Body of pancreas (tissue), 4 donors: ENCODE data around the gene ZNF248. TPM values are rescaled to one million over a fixed set of nuclear protein-coding genes. Genes with fewer than 3 reads are reported as not detected.

Experiments used
- ATAC-seq: fragments of 150-250 bp; one replicate; pipeline ENCODE4 v1.9.1; 2016
- DNase-seq, 4 donors: peaks; one replicate each; pipeline ENCODE4 v3.0.0-alpha.2; 2019
- H3K27ac ChIP-seq, 4 donors: fragments of 200-600 bp; sonication (generic); 1 replicate in 3 of 4; 2 replicates in 1 of 4; pipeline versions ENCODE4 v1.5.1 to v1.6.1; 2016 to 2019; ENCODE audit warnings: mild to moderate bottlenecking in 1 of 4, mixed read lengths in 1 of 4, moderate library complexity in 1 of 4
- H3K27me3 ChIP-seq, 2 donors: fragments of 200-600 bp; sonication (generic); one replicate each; pipeline ENCODE4 v1.6.0; 2016; ENCODE audit warnings: mild to moderate bottlenecking in 1 of 2
- H3K36me3 ChIP-seq, 2 donors: fragments of 200-600 bp; sonication (generic); replicated peaks in 1 of 2; 2 replicates each; pipeline ENCODE4 v1.5.1; 2016; ENCODE audit warnings: low read depth in 2 of 2; ENCODE audit not compliant: insufficient read depth in 1 of 2
- H3K4me1 ChIP-seq: fragments of 200-600 bp; sonication (generic); one replicate; pipeline ENCODE4 v1.6.0; 2016
- H3K4me3 ChIP-seq, 2 donors: fragments of 200-600 bp; sonication (generic); 1 replicate in 1 of 2; 2 replicates in 1 of 2; pipeline ENCODE4 v1.5.1; 2016 to 2019
- H3K9me3 ChIP-seq, 3 donors: fragments of 200-600 bp; sonication (generic); 1 replicate in 2 of 3; 2 replicates in 1 of 3; pipeline ENCODE4 v1.5.1; 2016
- POLR2A ChIP-seq, 3 donors: fragments of 450-650 bp; IDR thresholded peaks; one replicate each; pipeline ENCODE4 v1.6.1; 2016; ENCODE audit warnings: antibody characterized with exemption in 3 of 3, mild to moderate bottlenecking in 2 of 3
- WGBS, 2 donors: methylation state at CpG; one replicate each; pipeline ENCODE4 v1.1.5; 2017; 5-methylcytosine and 5-hydroxymethylcytosine counted together
- intact Hi-C: fragments of 100-400 bp; cut with DNase I; formaldehyde crosslinking; loops from one replicate; pipeline ENCODE4 v1.15.1; 2023
- total RNA-seq, 2 donors: library from RNA; depleted of rRNA; stranded (reverse); fragments of >200 nt; gene quantifications; one replicate each; pipeline ENCODE4 v1.1.0, GENCODE V29; 2016
- TF ChIP-seq, protein P1 (sequence below), 7 experiments: fragments of 450-650 bp in 4 of 7; fragments of 200-600 bp in 3 of 7; sonication (generic) in 3 of 7; IDR thresholded peaks; one replicate each; pipeline ENCODE4 v1.5.1; 2016 to 2019; ENCODE audit warnings: antibody characterized with exemption in 7 of 7

Gene ZNF248
- total RNA-seq = 10 to 100 TPM; 10.6 to 14.2 TPM

DNA sequence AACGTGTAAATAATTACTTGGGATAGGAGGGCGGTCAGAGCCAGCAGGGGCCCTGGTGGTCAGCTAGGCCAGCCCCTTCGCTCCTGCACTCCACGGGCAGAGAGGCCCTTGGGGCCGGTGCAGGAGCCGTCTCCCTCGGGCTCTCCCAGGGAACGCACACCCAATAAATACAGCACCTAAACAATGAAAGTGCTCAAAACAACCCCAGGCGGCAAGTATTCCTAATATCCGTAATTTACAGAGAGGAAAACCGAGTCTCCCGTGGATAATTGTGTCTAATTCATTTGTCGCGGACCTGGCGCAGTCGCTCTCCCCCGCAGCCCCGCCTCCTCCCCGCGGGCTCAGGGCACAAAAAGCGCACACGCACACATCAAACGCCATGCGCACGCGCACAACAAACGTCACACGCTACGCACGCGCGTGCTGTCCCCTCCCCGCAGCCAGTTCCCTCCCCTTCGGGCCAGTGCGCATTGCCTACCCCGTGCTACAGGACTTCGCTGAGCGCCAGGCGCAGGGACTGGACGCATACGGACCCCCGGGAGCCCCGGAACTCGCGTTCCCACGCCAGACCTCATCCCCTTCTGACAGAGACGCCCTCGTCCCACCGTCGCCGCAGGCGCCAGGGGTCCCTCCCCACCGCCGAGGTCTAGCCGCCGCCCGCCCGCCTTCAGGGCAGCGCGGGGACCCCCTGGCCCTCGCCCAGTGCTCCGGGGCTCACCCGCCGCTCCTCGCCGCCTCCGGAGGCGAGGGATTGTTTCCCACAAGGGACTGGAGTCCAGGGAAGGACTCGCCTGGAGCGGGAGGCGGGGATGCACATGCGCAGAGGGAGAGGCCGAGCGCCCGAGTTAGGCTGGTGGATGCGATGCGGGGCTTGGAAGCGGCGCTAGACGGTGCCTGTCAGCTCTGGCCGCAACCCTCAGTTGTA, at the start of gene ZNF248:
TSS of gene ZNF248 (minus strand) at position 324 of the 925 bp plus-strand sequence. CDS start 1,300 bp downstream, outside the sequence.
- DNase-seq (peak; percentile 96 to 98 (median 98)), ATAC-seq (peak; percentile 99)
- H3K9me3 ChIP-seq = no peaks in the 10 kb centered on the region
- intact Hi-C loops = no loop called here
- H3K36me3 ChIP-seq = no peaks in the 10 kb centered on the region
- no peaks in the 10 kb centered on the region for H3K27me3 ChIP-seq
- peaks cover 29% of the 10 kb centered on the region for H3K4me1 ChIP-seq
- peak within 1 kb of the TSS; percentile 99 to 100 (median 100) for H3K27ac ChIP-seq
- TF ChIP-seq, protein P1, sequence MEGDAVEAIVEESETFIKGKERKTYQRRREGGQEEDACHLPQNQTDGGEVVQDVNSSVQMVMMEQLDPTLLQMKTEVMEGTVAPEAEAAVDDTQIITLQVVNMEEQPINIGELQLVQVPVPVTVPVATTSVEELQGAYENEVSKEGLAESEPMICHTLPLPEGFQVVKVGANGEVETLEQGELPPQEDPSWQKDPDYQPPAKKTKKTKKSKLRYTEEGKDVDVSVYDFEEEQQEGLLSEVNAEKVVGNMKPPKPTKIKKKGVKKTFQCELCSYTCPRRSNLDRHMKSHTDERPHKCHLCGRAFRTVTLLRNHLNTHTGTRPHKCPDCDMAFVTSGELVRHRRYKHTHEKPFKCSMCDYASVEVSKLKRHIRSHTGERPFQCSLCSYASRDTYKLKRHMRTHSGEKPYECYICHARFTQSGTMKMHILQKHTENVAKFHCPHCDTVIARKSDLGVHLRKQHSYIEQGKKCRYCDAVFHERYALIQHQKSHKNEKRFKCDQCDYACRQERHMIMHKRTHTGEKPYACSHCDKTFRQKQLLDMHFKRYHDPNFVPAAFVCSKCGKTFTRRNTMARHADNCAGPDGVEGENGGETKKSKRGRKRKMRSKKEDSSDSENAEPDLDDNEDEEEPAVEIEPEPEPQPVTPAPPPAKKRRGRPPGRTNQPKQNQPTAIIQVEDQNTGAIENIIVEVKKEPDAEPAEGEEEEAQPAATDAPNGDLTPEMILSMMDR (IDR thresholded peaks at IDR 0.05) = peak in 1 of 7 experiments; percentile 8
- TF ChIP-seq POLR2A (IDR thresholded peaks at IDR 0.05) = peak; percentile 98 to 99 (median 98)
- H3K4me3 ChIP-seq = peak within 1 kb of the TSS; percentile 34 to 97
- 0% methylated on average over 22 to 81 of the region's 81 CpGs for WGBS, 2 donors

DNA sequence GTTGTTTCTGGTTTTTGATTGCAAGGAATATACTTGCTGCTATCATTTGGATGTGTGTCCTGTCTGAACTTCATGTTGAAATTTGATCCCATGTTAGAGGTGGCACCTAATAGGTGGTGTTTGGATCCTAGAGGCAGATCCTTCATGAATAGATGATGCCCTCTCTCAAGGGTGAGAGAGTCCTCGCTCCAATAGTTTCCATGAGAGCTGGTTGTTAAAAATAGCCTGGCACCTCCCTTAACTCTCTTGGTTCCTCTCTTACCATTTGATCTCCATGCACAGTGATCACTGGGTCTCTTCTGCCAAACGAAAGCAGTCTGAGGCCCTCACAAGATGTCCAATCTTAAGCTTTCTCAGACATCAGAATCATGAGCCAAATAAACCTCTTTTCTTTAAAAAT, 49.0 kb upstream of the ZNF248 start:
- Histone ChIP-seq H3K36me3 (no peaks in the 10 kb centered on the region), H3K9me3 (no peaks in the 10 kb centered on the region), H3K27me3 (no peaks in the 10 kb centered on the region), H3K4me1 (no peaks in the 10 kb centered on the region), H3K4me3 (no peak overlapping the region), H3K27ac (no peak overlapping the region)
- DNase-seq = no peak
- ATAC-seq = no peak
- intact Hi-C loops = no loop called here
- WGBS, 2 donors = 23 to 35% methylated on average over 2 of the region's 2 CpGs
- TF ChIP-seq POLR2A (IDR thresholded peaks at IDR 0.05) = no peak
- TF ChIP-seq, protein P1 (IDR thresholded peaks at IDR 0.05) = no peak

DNA sequence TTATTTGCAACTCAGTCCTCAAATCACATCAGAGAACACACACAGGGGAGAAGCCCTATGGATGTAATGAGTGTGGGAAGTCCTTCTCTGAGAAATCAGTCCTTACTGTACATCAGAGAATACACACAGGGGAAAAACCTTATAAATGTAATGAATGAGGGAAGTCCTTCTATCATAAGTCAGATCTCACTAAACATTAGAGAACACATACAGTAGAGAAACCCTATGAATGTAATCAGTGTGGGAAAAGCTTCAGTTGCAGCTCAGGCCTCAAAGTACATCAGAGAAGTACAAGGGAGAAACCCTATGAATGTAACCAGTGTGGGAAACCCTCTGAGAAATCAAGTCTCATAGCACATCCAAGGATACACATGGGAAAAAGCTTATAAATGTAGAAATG, 39.0 kb upstream of the ZNF248 start:
- ATAC-seq = no peak
- Histone ChIP-seq H3K4me1 (no peaks in the 10 kb centered on the region), H3K27me3 (no peaks in the 10 kb centered on the region), H3K27ac (no peak overlapping the region), H3K36me3 (no peaks in the 10 kb centered on the region), H3K4me3 (no peak overlapping the region), H3K9me3 (peaks cover 0 to 18% (median 0%) of the 10 kb centered on the region in 3 donors)
- TF ChIP-seq POLR2A (IDR thresholded peaks at IDR 0.05) = no peak
- TF ChIP-seq, protein P1 (IDR thresholded peaks at IDR 0.05) = no peak
- intact Hi-C loops = no loop called here
- DNase-seq = no peak

DNA sequence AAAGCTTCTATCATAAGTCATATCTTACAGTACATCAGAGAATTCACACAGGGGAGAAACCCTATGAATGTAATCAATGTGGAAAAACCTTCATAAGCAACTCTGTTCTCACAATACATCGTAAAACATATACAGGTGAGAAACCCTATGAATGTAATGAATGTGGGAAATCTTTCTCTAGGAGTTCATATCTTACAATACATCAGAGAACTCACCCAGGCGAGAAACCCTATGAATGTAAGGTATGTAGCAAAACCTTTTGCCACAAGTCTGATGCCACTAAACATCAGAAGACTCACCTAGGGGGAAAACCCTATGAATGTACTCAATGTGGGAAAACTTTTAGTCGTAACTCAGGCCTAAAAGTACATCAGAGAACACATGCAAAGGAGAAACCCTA, 38.3 kb upstream of the ZNF248 start:
- TF ChIP-seq POLR2A (IDR thresholded peaks at IDR 0.05) = no peak
- TF ChIP-seq, protein P1 (IDR thresholded peaks at IDR 0.05) = no peak
- Histone ChIP-seq H3K27me3 (no peaks in the 10 kb centered on the region), H3K9me3 (peaks cover 0 to 23% (median 0%) of the 10 kb centered on the region in 3 donors), H3K36me3 (no peaks in the 10 kb centered on the region), H3K27ac (no peak overlapping the region), H3K4me1 (no peaks in the 10 kb centered on the region), H3K4me3 (no peak overlapping the region)
- DNase-seq = no peak
- intact Hi-C loops = no loop called here
- ATAC-seq = no peak
- WGBS, 2 donors = 49 to 70% methylated on average over 3 of the region's 3 CpGs
